Psoas muscle (tissue), 8 donors: ENCODE results near the gene CCL4L2. TPM values are rescaled to one million over a fixed set of nuclear protein-coding genes. Genes with fewer than 3 reads are reported as not detected.
"Not testable (repeated sequence)": the region's sequence is repeated elsewhere in the genome, so short reads cannot be mapped to it uniquely, and the experiment has no call there.

ENCODE experiments used
- ATAC-seq, 4 donors: fragments of 200-7000 bp; cut with Tn5 transposase; one replicate each; pipeline ENCODE4 v1.9.1; 2020; ENCODE audit warnings: moderate library complexity in 3 of 4, mild to moderate bottlenecking in 2 of 4
- DNase-seq, 2 donors: peaks; one replicate each; pipeline ENCODE4 v3.0.0-alpha.2; 2020
- H3K27ac ChIP-seq: fragments of 200-600 bp; one replicate; pipeline ENCODE4 v1.8.0; 2022
- H3K27me3 ChIP-seq, 3 donors: fragments of 200-600 bp in 1 of 3; one replicate each; pipeline versions ENCODE4 v1.6.1 to v1.8.0; 2013 to 2022; ENCODE audit warnings: low read length in 2 of 3, mild to moderate bottlenecking in 2 of 3, moderate library complexity in 1 of 3; ENCODE audit not compliant: insufficient read depth in 3 of 3
- H3K36me3 ChIP-seq, 2 donors: fragments of 200-600 bp in 1 of 2; one replicate each; pipeline versions ENCODE4 v1.6.1 to v1.8.0; 2013 to 2022; ENCODE audit warnings: low read depth in 1 of 2, mild to moderate bottlenecking in 1 of 2, moderate library complexity in 1 of 2; ENCODE audit not compliant: insufficient read depth in 1 of 2
- H3K4me1 ChIP-seq: fragments of 200-600 bp; one replicate; pipeline ENCODE4 v1.8.0; 2022
- H3K4me3 ChIP-seq: fragments of 200-600 bp; one replicate; pipeline ENCODE4 v1.8.0; 2022; ENCODE audit warnings: mild to moderate bottlenecking
- H3K9me3 ChIP-seq: fragments of 200-600 bp; one replicate; pipeline ENCODE4 v1.8.0; 2022
- WGBS, 3 donors: extraction: QIAGEN DNeasy Blood & Tissue Kit; methylation state at CpG; one replicate each; pipeline versions ENCODE4 v1.1.6 to v1.1.7; 2013; 5-methylcytosine and 5-hydroxymethylcytosine counted together
- intact Hi-C, 2 donors: fragments of 100-400 bp; cut with DNase I; formaldehyde crosslinking; loops; one replicate each; pipeline versions ENCODE4 v1.11.0 to v1.14.2; 2022
- polyA plus RNA-seq, 3 donors: library from polyadenylated mRNA; stranded (reverse); fragments of 200-250 nt; gene quantifications; one replicate each; pipeline ENCODE4 v1.2.3, GENCODE V29; 2013
- total RNA-seq, 4 donors: library from RNA; stranded (reverse); fragmentation: NEBNext Ultra II Directional in 2 of 4; extraction: Animal tissue kit (Norgen Biotek cat#: 25700) in 2 of 4; gene quantifications; one replicate each; pipeline versions ENCODE4 v1.2.1 to v1.2.4, GENCODE V29; 2021 to 2023
- TF ChIP-seq, protein P1 (sequence below): fragments of 200-600 bp; IDR thresholded peaks from one replicate; pipeline ENCODE4 v1.8.0; 2022; ENCODE audit warnings: antibody characterized with exemption
- donor health status: healthy with polysubstance abuse.
- donor health status: DM: no; HTN: no; CAD: no; lungs with moderate emphysema.
- donor health status: Bipolar disorder and iron deficiency.
- donor health status: healthy.
- donor health status: DM: yes; HTN: yes; CAD: no.
- donor health status: DM: no; HTN: no; CAD: no.
- donor health status: DM: no; HTN: no; CAD: no.
- donor health status: DM: yes; HTN: yes; CAD: no.

The CCL4L2 gene
- total and polyA plus RNA-seq, 7 donors, result not detected

DNA sequence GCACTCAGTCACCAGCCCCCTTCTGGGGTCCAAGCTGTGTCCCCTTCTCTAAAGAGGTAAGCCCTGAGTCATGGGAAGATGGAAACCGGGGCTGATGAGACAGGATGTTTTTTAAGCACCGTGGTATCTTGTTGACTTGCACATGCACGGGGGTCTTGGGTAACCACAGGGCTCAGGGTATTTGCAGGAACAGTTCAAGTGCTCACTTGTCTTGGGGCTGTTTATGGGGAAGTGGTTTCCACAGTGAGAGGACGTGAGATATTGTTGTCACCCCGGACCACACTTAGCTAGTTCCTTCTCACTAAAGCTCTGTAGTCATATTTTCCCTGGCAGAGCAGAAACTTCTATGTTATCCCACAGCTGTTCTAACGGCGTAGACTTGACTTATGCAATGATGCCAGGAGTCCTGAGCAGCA, 22.0 kb upstream of the CCL4L2 start:
- H3K4me3 ChIP-seq, result no peak overlapping the region
- peaks cover 0 to 15% (median 0%) of the 10 kb centered on the region in 3 donors for H3K27me3 ChIP-seq
- H3K27ac ChIP-seq, result no peak overlapping the region
- ATAC-seq (peak in 3 of 4 donors; percentile 34 to 45 (median 36)), DNase-seq (no peak)
- H3K9me3 ChIP-seq, result no peaks in the 10 kb centered on the region
- TF ChIP-seq, protein P1, sequence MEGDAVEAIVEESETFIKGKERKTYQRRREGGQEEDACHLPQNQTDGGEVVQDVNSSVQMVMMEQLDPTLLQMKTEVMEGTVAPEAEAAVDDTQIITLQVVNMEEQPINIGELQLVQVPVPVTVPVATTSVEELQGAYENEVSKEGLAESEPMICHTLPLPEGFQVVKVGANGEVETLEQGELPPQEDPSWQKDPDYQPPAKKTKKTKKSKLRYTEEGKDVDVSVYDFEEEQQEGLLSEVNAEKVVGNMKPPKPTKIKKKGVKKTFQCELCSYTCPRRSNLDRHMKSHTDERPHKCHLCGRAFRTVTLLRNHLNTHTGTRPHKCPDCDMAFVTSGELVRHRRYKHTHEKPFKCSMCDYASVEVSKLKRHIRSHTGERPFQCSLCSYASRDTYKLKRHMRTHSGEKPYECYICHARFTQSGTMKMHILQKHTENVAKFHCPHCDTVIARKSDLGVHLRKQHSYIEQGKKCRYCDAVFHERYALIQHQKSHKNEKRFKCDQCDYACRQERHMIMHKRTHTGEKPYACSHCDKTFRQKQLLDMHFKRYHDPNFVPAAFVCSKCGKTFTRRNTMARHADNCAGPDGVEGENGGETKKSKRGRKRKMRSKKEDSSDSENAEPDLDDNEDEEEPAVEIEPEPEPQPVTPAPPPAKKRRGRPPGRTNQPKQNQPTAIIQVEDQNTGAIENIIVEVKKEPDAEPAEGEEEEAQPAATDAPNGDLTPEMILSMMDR, result no peak
- H3K4me1 ChIP-seq, result no peaks in the 10 kb centered on the region
- intact Hi-C loops, result no loop called here
- WGBS, 3 donors, result 39 to 42% (median 42%) methylated on average over 7 of the region's 7 CpGs
- H3K36me3 ChIP-seq, result no peaks in the 10 kb centered on the region

DNA sequence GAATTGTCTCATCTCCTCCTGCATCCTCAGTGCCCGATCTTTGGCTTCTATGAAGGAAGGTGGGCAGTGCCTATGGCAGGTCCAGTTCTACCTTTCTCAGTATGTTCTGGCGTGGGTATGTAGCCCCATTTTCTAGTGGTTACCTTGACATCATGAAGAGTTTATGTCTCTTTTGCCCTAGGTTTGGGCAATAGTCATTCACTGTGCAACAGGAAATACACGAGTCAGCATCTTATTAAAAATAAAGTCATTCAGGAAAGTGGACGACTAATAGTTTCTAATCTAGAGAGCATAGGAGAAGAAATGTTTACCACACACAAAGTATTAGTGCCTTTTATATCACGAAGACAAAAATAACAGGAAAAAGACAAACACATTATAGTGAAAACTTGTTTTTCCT, 20.9 kb upstream of the CCL4L2 start:
- H3K4me1 ChIP-seq, H3K9me3 ChIP-seq, ATAC-seq, H3K27ac ChIP-seq, H3K36me3 ChIP-seq, intact Hi-C loops, DNase-seq, H3K4me3 ChIP-seq, H3K27me3 ChIP-seq: not testable (repeated sequence)
- WGBS, 3 donors, result 67 to 81% (median 69%) methylated on average over 5 of the region's 5 CpGs

DNA sequence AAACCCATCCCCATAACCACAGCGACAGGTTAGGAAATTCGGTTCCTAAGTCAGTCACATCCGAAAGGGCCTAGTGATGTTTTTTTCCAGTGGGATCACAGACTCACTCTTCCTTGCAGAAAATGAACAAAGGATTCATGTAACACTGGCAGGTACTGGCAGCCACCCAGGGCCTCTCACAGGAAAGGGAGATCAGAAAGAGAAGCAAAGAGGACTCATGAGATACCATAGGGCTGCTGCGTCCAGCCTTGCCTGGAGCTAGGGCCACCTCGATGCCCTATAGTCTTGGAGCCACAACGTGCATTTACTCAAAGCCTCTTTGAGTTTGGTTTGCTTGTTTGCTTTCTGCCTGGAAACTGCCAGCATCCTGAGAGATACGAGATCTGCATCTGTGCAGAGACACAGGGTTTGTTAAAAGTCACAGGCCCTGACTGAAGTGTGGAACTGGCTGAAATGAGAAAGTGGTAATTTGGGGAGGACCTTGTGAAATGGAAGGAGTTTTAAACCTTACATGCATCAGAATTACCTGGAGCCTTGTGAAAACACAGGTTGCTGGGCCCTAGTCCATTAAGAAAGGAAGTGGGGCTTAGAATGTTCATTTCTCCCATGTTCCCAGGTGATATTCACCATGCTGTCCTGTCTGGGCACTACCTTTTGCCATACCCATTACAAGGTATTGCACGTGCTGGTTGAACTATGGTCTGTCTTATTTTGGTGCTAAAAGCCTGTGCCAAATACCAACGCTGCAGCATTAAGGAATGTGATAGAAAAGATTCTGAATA, 20.1 kb upstream of the CCL4L2 start:
- H3K27ac ChIP-seq, H3K27me3 ChIP-seq, H3K4me1 ChIP-seq, H3K4me3 ChIP-seq, intact Hi-C loops, H3K9me3 ChIP-seq, H3K36me3 ChIP-seq, ATAC-seq, DNase-seq: not testable (repeated sequence)
- WGBS, 3 donors, result 74 to 83% (median 80%) methylated on average over 9 of the region's 9 CpGs

DNA sequence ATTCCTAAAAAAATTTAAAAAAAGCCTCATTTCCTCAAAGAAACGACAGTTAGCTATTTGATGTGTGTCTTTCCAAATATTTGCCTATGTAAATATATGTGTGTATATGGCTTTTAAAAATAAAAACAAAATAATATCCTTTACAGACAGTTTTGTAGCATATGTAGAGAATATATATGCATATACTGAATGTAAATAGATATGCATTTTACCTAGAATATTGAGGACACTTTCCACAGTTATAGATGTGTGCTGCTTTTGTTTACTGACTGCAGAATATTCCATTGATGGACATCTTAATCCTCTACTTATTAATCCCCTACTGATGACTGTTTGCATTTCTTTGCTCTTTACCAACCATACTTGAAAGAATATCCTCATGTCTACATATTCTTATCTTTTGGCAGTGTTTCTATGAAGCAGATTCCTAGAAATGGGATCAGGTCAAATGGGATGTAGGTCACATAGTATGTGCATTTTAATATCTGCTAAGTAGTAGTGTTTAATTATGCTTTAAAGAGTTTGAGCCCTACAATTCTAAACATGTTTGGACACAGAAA, 17.6 kb upstream of the CCL4L2 start:
- intact Hi-C loops, result no loop called here
- Histone ChIP-seq H3K27me3 (no peaks in the 10 kb centered on the region), H3K9me3 (no peaks in the 10 kb centered on the region), H3K36me3 (no peaks in the 10 kb centered on the region), H3K4me1 (no peaks in the 10 kb centered on the region), H3K4me3 (no peak overlapping the region), H3K27ac (no peak overlapping the region)
- TF ChIP-seq, protein P1, result no peak
- DNase-seq (no peak), ATAC-seq (no peak)
- WGBS, 3 donors, result 50 to 70% (median 67%) methylated on average over 1 of the region's 1 CpG

DNA sequence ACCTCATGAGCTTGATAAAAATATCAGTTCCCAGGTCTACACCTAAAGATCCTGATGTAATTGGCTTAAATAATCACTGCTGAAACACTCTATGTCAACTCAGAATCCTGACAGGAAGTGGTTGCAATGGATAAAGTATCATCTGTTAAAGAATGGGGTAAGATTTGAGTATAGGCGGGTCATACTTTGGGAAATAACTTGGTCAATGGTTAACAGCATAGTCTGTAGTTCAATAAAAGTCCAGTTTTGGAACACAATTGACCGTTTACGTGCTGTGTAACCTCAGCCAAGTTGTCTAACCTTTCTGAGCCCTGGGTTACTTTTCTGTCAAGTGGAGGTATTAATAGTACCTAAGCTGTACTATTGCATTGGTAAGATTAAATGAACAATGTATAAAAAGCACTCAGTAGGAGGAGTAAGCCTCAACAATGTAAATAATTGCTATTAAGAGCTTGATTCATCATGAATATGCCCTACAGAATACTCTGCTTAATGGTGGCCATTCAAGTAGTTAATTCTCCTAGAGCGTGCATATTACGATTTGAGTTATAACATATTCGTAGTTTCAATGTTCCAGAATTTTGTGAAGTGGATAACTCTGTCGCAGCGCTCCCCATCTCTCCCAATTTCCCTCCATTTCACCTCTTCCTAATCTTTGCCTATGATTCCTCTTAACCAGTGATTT, 16.6 kb upstream of the CCL4L2 start:
- DNase-seq, H3K9me3 ChIP-seq, H3K27me3 ChIP-seq, H3K27ac ChIP-seq, H3K4me3 ChIP-seq, ATAC-seq, intact Hi-C loops, H3K4me1 ChIP-seq, H3K36me3 ChIP-seq: not testable (repeated sequence)
- WGBS, 3 donors, result 78 to 93% (median 80%) methylated on average over 5 of the region's 8 CpGs

DNA sequence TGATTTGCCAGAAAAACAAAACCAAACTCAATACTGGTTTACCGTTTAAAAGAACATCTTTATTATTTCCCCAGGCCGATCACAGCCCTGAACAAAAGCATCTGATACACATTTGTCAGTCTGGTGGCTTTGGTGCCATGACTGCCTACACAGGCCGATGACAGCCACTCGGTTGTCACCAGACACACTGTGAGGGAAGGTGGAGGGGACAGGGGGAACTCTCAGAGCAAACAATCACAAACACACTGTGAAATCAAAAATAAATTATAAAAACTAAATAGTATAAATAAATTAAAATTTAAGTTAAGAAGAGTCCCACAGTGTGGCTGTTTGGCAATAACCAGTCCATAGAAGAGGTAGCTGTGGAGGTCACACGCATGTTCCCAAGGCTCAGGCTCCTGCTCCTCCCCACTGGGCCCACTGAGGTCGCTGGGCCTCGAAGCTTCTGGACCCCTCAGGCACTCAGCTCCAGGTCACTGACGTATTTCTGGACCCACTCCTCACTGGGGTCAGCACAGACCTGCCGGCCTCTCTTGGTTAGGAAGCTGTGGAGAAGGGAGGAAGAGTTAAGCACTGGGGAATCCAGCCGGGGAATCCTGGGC, 15.9 kb upstream of the CCL4L2 start:
- intact Hi-C loops, H3K9me3 ChIP-seq, H3K27ac ChIP-seq, H3K4me1 ChIP-seq, H3K36me3 ChIP-seq, DNase-seq, H3K4me3 ChIP-seq, ATAC-seq, H3K27me3 ChIP-seq: not testable (repeated sequence)
- 80 to 86% (median 85%) methylated on average over 9 to 10 of the region's 10 CpGs for WGBS, 3 donors
